SU-DHL-6 (cell line): ENCODE data around the gene SARM1.

Source experiments
- H2AFZ ChIP-seq: fragments of 200-600 bp; sonication (generic); 2 replicates; pipeline ENCODE4 v1.6.1; 2014; ENCODE audit warnings: low read depth, mild to moderate bottlenecking, moderate library complexity, mixed read lengths, antibody characterized with exemption, low read length; ENCODE audit not compliant: severe bottlenecking
- H3F3A ChIP-seq: fragments of 200-600 bp; shearing (Covaris generic); 2 replicates; pipeline ENCODE4 v1.6.0; 2016; ENCODE audit warnings: antibody characterized with exemption, mild to moderate bottlenecking; ENCODE audit not compliant: insufficient read depth
- H3K27ac ChIP-seq: fragments of 200-600 bp; sonication (generic); 2 replicates; pipeline ENCODE4 v1.5.1; 2016; ENCODE audit warnings: low read depth, mild to moderate bottlenecking, low read length, moderate library complexity, mixed read lengths
- H3K27me3 ChIP-seq: fragments of 200-600 bp; sonication (generic), shearing (Covaris generic); 2 replicates; pipeline ENCODE4 v1.6.0; 2014; ENCODE audit warnings: mild to moderate bottlenecking, low read length
- H3K36me3 ChIP-seq: fragments of 200-600 bp; sonication (generic); 2 replicates; pipeline ENCODE4 v1.6.1; 2014; ENCODE audit warnings: mild to moderate bottlenecking, low read length, mixed read lengths
- H3K4me2 ChIP-seq: fragments of 300-600, 200-600 bp; shearing (Covaris generic), sonication (generic); 2 replicates; pipeline ENCODE4 v1.6.0; 2014; ENCODE audit warnings: low read length, low read depth, mild to moderate bottlenecking; ENCODE audit not compliant: poor library complexity, severe bottlenecking
- H3K4me3 ChIP-seq: fragments of 200-600 bp; sonication (generic); 2 replicates; pipeline ENCODE4 v1.5.1; 2014; ENCODE audit warnings: antibody characterized with exemption, low read length, mild to moderate bottlenecking, mixed read lengths; ENCODE audit not compliant: insufficient read depth, poor library complexity, severe bottlenecking
- H3K79me2 ChIP-seq: fragments of 200-600 bp; sonication (generic); 2 replicates; pipeline ENCODE4 v1.6.1; 2014; ENCODE audit warnings: mild to moderate bottlenecking, low read length, moderate library complexity; ENCODE audit not compliant: insufficient read depth
- H3K9ac ChIP-seq: fragments of 200-600 bp; sonication (generic); 2 replicates; pipeline ENCODE4 v1.7.0; 2014; ENCODE audit warnings: mild to moderate bottlenecking, low read length
- H3K9me2 ChIP-seq: fragments of 200-600 bp; sonication (generic); replicated peaks from 2 replicates; pipeline ENCODE4 v1.6.1; 2014; ENCODE audit warnings: low read length; ENCODE audit not compliant: insufficient read depth
- H3K9me3 ChIP-seq: fragments of 200-600 bp; sonication (generic); 2 replicates; pipeline ENCODE4 v1.6.1; 2014; ENCODE audit warnings: low read length, mixed read lengths; ENCODE audit not compliant: insufficient read depth
- H4K20me1 ChIP-seq: fragments of 200-600 bp; sonication (generic); 2 replicates; pipeline ENCODE4 v1.6.1; 2014; ENCODE audit warnings: low read depth, mild to moderate bottlenecking, antibody characterized with exemption, low read length, moderate library complexity, mixed read lengths
- CTCF ChIP-seq: fragments of 200-600 bp; sonication (generic); IDR thresholded peaks from one replicate; pipeline ENCODE4 v1.5.1; 2017; ENCODE audit warnings: antibody characterized with exemption, mild to moderate bottlenecking, low read length, moderate library complexity; ENCODE audit not compliant: insufficient read depth, poor library complexity, severe bottlenecking
- EZH2phosphoT487 ChIP-seq: fragments of 200-600 bp; sonication (generic), shearing (Covaris generic); conservative IDR thresholded peaks from 2 replicates; pipeline ENCODE4 v1.6.1; 2018; ENCODE audit warnings: mild to moderate bottlenecking, antibody characterized with exemption, low read length, moderate library complexity, mixed read lengths

SARM1 gene

GRCh38 chr17:28345419-28346198, 25.9 kb upstream of the SARM1 start:
- Histone ChIP-seq H3K27me3 (no peaks in the 10 kb centered on the region), H2AFZ (no peak overlapping the region), H3K4me3 (no peak overlapping the region), H3K9me2 (no peaks in the 10 kb centered on the region), H3K79me2 (no peaks in the 10 kb centered on the region), H3K9me3 (no peaks in the 10 kb centered on the region), H3K27ac (no peak overlapping the region), H4K20me1 (no peaks in the 10 kb centered on the region), H3F3A (no peaks in the 10 kb centered on the region), H3K4me2 (no peak overlapping the region), H3K36me3 (no peaks in the 10 kb centered on the region), H3K9ac (no peak overlapping the region)
- TF ChIP-seq CTCF: no peak
- no peak for TF ChIP-seq EZH2phosphoT487

- H3K27me3 ChIP-seq: no peaks in the 10 kb centered on the region
- no peak overlapping the region for H3K27ac ChIP-seq
- H3F3A ChIP-seq: no peaks in the 10 kb centered on the region
- H3K4me2 ChIP-seq: no peak overlapping the region
- no peaks in the 10 kb centered on the region for H3K36me3 ChIP-seq
- H3K79me2 ChIP-seq: no peaks in the 10 kb centered on the region
- H3K9ac ChIP-seq: no peak overlapping the region
- H3K4me3 ChIP-seq: no peak overlapping the region
- H4K20me1 ChIP-seq: no peaks in the 10 kb centered on the region
- TF ChIP-seq EZH2phosphoT487 (no peak), CTCF (no peak)
- H3K9me2 ChIP-seq: no peaks in the 10 kb centered on the region
- no peaks in the 10 kb centered on the region for H3K9me3 ChIP-seq
- no peak overlapping the region for H2AFZ ChIP-seq
Measured at GRCh38 chr17:28346199-28346580, 25.3 kb upstream of the SARM1 start.

GRCh38 chr17:28346746-28347246, 24.7 kb upstream of the SARM1 start:
- Histone ChIP-seq H3K9me2 (no peaks in the 10 kb centered on the region), H3K79me2 (no peaks in the 10 kb centered on the region), H3K27ac (no peak overlapping the region), H3K9me3 (no peaks in the 10 kb centered on the region), H3K4me2 (no peak overlapping the region), H4K20me1 (no peaks in the 10 kb centered on the region), H3K27me3 (no peaks in the 10 kb centered on the region), H2AFZ (no peak overlapping the region), H3K36me3 (peaks cover 1% of the 10 kb centered on the region; the same call in 1 of the 2 replicates), H3K9ac (no peak overlapping the region), H3K4me3 (no peak overlapping the region), H3F3A (no peaks in the 10 kb centered on the region)
- TF ChIP-seq CTCF (no peak), EZH2phosphoT487 (no peak)
